GM11168 (cell line): ENCODE data around the gene GPR137.

Source experiments
- in situ Hi-C: fragments of 300-500 bp; cut with MboI; formaldehyde crosslinking; loops from one replicate; pipeline ENCODE4 v1.12.0; 2022; ENCODE audit warnings: low sequenced_read_pairs; ENCODE audit not compliant: unreplicated experiment

The GPR137 gene

DNA sequence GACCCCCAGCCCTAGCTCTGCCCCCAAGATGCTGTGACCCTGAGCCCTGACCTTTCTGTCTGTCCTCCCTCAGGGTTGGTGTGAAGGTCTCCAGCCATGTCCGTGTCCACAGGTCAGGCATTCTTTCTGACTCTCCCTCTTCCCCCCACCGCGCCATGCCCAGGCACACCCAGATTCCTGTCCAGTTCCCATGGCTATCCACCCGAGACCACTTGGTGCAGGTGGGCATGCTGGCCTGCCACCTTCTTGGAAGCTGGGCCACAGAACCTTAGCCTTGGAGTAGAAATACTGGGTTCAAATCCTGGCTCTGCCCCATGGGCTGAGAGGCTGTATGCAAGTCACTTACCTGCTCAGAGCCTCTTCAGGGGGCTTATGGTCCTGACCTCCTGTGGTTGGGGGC, 36.6 kb upstream of the GPR137 start:
- in situ Hi-C loops: no loop called here

DNA sequence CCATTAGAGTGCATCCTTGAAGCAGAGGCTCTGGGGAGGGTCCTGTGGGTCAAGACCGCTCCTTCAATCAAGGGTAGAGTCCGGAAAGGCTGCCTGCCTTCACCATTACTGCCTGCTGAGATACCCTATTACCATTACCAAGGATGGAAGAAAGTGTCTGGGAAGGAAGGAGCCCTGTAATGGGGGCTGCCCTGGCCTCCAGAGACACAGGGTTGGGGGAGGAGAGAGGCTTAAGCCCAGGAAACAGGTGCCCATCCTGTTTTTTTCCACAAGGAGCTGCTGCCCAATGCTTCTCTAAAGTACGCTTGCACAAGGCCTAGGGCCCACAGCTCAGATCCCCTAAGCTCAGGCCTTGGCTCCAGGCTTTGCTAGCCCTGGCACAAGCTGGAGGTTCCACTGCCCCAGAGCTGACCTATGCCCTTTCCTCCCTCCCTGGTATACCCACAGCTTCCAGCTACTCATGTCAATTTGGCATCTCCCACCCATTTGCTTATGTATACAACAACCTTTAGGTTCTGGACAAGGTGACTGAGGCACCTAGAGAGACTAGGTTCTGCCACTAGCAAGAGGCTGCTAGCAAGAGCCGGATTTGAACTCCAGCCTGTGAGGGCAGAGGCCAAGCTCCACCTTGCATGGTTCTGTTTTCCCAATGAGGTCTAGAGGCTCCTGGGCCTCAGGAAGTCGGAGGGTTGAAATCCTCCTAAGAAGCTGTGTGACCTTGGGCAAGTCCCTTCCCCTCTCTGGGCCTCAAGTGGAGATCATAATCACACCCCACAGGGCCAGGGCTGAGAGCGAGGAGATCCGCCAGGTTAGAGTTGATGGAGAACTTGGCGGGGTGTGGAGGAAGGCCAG, 35.9 kb upstream of the GPR137 start:
- in situ Hi-C loops: no loop called here

DNA sequence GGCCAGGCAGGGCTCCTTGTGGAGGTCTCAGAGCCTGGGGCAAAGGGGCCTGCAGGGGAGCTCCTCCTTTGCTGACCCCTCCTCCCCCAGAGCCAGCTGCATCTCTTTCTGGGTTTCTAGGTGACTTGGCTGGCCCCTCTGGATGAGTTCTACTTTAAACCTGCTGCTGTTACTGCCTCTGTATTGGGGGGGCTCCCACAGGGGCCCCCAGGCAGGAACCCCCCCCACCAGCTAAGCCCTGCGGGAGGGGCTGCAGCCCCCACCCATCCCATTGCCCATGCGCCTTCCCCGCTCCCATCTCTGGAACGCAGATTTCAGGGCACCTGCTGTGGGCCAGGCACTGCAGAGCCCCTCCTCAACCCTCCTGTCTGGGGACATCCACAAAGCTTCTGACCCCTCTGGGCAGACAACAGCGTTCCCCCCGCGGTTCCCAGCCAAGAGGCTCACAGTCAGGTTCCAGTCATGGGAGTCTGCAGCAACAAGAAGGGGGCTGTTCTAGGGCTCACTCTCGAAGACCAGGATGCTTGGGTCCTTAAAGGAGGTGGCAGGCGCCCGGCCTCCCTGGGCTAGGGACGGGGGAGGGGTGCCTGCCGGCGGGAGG, 35.1 kb upstream of the GPR137 start:
- in situ Hi-C loops: no loop called here

DNA sequence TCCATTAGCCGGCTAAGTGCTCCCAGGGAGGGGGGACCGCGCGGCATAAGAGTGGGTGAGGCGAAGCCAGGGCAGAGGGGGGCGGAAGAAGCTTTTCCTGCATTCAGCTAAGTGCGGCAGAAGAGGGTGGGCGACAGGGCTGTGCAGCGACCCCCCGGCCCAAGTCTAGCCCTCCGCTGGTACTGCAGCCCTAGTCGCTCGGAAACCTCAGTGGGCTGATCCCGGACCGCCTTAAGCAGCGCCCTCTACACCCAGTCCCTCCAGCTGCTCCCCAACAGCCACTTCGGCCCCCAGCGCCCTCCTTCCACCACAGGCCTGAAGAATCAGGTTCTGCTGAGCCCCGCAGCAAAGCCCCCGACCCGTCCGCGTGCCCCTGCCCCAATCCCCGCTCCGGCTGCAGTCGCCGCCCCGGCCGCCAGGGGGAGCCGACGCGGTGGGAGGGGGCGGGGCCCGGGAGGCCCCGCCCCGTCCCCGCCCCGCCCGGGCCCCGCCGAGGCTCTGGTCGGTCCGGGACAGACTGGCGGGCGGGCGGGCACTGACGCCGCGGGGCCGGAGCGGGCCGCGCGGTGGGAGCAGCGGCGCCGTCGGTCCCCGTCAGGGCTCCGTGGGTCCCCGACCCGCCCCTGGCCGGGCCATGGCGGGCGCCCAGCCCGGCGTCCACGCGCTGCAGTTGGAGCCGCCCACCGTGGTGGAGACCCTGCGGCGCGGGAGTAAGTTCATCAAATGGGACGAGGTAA, 34.5 kb upstream of the GPR137 start, which contains the start of gene PLCB3:
TSS of gene PLCB3 (plus strand) at position 515 of the 737 bp plus-strand sequence. CDS start at position 635, 120 bp downstream.
- in situ Hi-C loops: no loop called here

DNA sequence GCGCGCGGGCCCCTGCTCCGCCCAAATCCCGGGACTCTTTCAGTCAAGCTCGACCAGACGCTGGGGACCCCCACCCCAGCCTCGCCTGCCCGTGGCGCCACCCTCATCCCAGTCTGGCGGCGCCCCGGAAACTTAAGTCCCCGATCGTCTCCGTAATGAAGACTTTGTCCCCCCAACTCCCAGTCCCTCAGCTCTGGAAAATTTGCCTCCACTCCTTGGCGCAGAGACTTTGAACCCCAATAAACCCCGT, 34.0 kb upstream of the GPR137 start:
- in situ Hi-C loops: no loop called here

DNA sequence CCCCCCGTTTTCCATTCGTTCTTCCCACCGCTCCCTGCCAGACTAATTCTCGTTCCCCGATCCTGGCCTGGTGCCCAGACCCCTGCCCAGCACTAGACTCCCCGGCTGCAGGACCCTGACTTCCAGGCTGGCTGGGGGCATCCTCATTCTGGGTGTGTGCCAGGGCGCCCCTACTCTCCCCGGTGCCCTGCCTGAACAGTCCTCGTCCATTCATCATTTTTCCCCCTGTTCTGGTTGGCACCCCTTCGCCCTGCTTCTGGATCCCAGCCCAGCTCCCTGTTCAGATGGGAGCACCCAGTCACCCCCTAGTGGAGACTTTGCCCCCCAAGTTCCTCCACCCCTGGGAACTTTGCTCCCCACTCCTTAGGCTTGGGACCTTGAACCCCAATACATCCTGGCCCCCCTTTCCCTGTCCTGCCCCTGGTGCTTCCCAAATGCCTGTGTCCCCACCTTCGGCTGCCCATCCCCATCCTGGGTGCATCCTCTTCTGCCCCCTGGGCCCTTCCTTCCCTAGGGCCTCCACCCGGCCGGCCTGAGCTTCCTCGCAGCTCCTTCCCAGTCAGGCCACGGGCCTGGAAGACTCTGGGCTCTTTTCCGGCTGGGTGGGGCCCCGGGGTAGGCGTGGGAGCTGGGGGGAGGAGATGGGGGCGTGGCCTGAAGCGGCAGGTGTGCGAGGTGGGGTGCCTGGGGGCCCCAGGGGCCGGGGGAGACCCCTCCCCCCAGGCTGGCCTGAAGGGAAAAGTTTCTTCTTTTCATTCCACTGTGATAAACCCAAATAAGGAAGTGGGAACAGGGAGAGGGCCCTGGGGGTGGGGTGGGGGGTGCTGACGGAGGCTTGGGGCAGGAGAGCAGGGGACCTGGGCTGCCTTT, 33.4 kb upstream of the GPR137 start:
- in situ Hi-C loops: no loop called here

DNA sequence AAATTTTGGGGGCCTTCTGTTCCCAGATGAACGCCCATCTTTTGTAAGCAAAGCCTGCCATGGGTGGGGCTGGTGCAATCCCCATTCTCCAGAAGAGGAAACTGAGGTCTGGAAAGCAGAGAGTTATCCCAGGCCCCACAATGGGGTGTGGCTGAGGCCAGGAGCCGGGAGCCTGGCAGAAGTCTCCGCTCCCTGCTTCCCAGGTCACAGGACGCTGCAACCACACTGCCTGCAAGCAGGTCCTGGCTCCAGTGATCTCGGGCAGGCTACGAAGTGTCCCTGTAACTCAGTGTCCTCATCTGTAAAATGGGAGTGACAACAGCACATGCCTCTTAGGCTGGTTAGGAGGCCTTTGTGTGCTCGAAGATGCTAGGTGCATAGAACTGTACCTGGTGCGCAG, 32.6 kb upstream of the GPR137 start:
- in situ Hi-C loops: no loop called here

DNA sequence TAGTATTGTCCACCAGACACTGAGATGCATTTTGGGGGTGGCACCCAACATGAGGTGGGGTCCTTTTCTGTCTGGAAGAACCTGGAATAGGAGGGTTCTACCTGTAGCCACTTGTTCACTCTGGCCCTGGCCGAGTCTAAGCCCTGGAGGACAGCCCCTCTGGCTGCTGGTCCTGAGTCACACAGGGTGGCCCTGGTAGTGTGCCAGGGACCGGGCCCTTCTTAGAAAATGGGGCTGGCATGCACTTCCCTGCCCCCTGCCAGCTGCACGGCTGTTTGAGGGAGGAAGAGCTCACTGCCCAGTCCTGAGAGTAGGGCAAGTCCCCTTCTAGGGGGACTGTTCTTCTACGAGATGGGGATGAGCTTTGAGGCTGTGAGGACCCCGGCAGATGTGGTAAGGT, 32.2 kb upstream of the GPR137 start:
- in situ Hi-C loops: no loop called here

DNA sequence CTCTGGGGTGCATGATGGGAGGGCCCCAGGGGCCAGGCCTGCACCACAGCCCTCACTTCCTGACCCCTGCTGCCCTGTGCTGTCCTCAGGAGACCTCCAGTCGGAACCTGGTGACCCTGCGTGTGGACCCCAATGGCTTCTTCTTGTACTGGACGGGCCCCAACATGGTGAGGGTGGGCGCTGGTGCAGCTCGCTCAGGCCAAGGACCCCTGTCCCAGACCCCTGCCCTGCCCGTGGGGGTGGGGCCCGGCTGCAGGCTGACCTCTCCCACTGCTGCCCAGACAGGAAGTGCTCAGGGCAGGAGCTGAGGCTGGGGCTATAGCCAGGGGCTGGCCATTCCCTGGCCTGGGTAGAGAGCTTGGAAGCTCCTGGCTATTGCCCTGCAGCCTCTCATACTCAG, 31.3 kb upstream of the GPR137 start:
- in situ Hi-C loops: no loop called here

DNA sequence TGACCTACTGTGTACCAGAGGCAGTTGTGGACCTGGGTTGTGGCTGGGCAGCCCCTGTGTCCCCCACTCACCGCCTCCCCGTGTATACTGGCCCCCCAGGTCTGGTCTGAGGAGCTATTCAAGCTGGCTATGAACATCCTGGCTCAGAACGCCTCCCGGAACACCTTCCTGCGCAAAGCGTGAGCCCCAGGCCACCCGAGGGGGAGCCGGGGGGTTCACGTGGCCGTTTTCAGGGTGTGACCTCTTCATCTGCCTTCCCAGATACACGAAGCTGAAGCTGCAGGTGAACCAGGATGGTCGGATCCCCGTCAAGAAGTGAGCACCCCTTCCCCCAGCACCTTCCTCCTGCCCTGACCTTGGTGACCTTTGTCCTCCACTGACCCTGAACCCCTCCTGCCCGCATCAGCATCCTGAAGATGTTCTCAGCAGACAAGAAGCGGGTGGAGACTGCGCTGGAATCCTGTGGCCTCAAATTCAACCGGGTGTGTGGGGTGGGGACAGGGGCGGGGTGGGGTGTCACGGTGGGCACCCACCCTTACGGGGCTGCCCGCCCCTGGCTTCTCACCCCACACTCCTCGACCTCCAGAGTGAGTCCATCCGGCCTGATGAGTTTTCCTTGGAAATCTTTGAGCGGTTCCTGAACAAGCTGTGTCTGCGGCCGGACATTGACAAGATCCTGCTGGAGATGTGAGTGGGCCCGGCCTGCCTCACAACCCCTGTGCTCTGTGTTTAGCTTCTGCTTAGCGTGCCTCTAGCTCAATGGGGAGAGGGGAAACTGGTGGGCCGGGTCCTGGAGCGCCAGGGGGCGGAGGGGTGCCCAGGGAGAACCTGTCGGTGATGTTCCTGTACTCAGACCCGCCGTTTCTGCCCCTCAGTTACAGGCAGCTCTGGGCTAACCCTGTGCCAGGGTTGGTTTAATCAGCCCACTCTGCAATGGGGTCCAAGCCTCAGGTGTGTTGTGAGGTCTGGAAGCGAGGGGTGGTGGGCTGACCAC, 30.2 kb upstream of the GPR137 start:
- in situ Hi-C loops: no loop called here

DNA sequence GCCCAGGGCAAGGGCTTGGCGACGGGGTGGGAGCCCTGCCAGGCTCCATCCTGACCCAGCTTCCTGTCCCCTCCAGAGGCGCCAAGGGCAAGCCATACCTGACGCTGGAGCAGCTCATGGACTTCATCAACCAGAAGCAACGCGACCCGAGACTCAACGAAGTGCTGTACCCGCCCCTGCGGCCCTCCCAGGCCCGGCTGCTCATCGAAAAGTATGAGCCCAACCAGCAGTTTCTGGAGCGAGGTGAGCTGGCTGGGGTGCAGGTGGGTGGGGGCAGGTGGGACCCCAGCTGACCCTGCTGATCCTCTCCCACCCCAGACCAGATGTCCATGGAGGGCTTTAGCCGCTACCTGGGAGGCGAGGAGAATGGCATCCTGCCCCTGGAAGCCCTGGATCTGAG, 29.3 kb upstream of the GPR137 start:
- in situ Hi-C loops: no loop called here

DNA sequence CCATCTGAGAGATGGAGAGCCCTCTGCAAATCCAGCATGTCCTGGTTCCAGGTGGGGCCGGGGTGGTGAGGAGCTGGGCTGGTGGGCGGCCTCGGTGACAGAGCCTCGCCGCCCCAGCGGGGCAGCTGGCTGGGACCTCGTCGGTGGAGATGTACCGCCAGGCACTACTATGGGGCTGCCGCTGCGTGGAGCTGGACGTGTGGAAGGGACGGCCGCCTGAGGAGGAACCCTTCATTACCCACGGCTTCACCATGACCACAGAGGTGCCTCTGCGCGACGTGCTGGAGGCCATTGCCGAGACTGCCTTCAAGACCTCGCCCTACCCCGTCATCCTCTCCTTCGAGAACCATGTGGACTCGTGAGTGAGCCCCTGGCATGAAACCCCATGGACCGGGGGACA, 27.3 kb upstream of the GPR137 start:
- in situ Hi-C loops: no loop called here

DNA sequence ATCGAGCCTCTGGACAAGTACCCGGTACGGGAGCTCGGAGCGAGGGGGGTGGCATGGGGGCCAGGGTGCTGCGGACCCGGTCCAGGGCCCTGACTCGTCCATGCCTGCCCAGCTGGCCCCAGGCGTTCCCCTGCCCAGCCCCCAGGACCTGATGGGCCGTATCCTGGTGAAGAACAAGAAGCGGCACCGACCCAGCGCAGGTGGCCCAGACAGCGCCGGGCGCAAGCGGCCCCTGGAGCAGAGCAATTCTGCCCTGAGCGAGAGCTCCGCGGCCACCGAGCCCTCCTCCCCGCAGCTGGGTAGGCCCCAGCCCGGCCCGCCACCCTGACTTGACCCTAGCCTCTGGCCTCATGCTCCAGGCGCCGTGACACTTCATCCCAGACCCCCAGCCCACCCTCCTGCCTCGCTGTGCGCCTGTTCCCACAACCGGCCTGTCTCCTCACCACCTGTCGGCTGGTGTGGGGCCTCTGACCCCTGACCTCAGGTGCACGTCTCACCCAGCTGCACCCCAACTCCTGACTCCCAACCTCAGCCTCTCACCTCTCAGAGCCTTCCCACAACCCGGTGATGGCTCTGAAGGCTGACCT, 26.6 kb upstream of the GPR137 start:
- in situ Hi-C loops: no loop called here

DNA sequence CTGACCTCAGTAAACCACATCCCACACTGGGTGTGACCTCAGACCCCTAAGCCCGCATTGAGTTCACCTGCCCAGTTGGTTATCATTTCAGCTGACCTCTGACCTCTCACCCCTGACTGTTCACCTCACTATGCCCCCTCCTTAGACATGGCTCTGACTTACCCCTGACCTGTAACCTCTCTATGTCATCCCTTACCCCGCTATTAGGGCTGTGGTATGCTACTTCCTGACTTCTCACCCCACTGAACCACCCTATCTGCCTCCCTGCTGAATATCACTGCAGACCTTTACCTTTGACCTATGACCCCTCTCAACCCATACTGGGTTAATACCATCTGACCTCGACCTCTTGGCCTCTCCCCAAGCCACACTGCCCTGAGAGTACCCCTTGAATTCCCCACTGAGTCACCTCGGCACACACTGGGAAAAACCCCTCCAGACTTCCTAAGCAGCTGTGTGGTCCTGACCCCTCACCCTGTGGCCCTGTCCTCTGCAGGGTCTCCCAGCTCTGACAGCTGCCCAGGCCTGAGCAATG, 26.0 kb upstream of the GPR137 start:
- in situ Hi-C loops: no loop called here

DNA sequence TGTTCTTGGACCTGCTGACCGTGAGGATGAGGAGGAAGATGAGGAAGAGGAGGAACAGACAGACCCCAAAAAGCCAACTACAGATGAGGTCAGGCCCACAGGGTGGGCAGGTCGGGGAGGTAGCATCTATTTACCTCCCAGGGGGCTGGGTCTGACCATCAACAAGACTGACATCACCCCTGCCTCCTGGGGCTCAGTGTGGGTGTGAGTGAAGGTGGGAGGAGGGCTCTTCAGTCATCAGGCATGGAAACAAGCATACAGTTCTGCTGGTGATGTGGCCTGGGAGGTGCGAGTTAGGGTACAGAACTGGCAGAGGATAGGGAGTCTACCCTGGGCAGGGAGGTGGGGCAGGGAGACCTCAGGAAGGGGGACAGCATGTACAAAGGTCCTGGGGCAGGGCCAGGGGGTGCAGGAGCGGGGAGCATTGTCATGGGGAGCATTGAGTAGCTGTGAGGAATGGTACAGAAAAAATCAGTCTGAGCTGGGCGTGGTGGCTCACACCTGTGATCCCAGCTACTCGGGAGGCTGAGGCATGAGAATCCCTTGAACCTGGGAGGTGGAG, 25.4 kb upstream of the GPR137 start:
- in situ Hi-C loops: no loop called here

DNA sequence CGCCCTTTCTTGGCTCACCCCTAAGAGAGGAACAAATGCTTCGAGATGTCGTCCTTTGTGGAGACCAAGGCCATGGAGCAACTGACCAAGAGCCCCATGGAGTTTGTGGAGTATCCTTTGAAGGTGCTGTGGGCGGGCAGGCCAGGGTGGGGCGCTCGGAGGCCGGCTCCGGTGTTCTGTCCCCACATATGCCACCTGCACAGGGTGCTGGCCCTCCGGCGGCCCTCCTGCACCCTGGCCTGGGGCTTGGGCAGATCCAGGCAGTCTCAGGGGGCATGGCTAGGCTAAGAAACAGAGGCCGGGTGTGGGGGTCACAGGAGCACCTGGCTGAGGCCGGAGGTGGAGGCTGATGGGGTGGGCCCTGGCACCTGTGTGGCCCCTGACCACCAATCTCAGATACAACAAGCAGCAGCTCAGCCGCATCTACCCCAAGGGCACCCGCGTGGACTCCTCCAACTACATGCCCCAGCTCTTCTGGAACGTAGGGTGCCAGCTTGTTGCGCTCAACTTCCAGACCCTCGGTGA, 24.0 kb upstream of the GPR137 start:
- in situ Hi-C loops: no loop called here

DNA sequence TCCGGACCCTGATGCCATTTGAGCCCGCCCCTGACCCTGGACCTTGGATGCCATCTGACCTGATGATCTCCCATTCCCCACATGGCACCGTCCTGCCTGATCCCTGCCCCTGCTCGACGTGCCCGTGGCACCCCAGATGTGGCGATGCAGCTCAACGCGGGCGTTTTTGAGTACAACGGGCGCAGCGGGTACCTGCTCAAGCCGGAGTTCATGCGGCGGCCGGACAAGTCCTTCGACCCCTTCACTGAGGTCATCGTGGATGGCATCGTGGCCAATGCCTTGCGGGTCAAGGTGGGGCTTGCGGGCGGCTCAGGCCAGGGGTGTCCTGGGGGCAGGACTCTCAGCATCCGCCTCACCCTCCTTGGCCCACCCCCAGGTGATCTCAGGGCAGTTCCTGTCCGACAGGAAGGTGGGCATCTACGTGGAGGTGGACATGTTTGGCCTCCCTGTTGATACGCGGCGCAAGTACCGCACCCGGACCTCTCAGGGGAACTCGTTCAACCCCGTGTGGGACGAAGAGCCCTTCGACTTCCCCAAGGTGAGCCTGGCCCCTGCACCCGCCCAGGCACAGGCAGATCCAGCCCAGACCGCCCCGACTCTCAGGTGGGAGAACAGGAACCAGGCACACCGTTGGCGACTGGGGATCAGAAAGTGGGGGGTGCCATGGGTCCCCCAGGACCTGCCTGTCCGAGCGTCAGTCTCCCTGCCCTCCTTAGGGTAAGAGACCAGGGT, 23.2 kb upstream of the GPR137 start:
- in situ Hi-C loops: no loop called here
